Astrocyte of the cerebellum (primary cell): ENCODE measurements around the gene MFSD2B.
A peak's percentile ranks its signal among the peaks of the same experiment; 100 is the strongest.

Experiments used
- DNase-seq: peaks from one replicate; pipeline ENCODE4 v3.0.0-alpha.2; 2011; ENCODE audit warnings: low read depth
- H3K4me3 ChIP-seq: 2 replicates; pipeline ENCODE4 v1.5.1; 2011; ENCODE audit warnings: mild to moderate bottlenecking, low read depth, low read length, moderate library complexity
- CTCF ChIP-seq: IDR thresholded peaks from 2 replicates; pipeline ENCODE4 v1.5.1; 2012; ENCODE audit warnings: low read length, low read depth, moderate library complexity, mild to moderate bottlenecking; ENCODE audit errors: missing control alignments
- in situ Hi-C: cut with HindIII; loops from 2 replicates; pipeline ENCODE4 v1.10.0; 2017; ENCODE audit warnings: low sequenced_read_pairs

The MFSD2B gene

DNA sequence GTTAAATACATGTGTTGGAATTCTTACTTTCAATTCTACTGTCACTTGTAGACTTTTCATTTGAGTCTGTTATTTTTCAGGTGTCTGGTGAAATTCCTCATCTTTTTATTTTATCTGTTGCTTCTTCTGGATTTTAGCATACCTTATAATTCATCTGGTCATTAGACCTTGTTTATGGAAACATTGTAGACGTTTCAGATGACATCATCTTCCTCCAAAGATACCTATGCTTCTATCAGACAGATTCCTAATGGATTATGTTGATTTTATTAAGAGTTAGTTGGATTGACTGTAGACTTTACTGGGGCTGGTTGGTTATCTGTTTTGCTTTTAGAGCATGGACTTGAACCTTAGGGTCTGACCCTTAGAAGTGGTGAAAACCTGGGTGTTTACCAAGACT, 15.3 kb upstream of the MFSD2B start:
- no peak overlapping the region for H3K4me3 ChIP-seq
- in situ Hi-C loops = no loop called here
- no peak for TF ChIP-seq CTCF
- DNase-seq = no peak

DNA sequence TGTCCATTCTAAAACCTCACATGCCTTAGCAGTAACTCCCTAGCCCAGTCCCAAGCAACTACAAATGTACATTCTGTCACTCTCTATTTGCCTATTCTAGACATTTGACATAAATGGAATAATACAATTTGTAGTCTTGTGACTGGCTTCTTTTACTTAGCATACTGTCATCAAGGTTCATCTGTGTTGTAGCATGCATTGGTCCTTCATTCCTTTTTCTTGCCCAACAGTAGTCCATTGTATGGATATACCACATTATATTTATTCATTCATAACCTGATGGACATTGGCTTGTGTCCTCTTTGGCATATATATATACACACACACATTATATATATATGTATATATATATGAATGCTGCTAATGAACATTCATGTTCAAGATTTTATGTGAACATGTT, 2.2 kb upstream of the MFSD2B start:
- in situ Hi-C loops = no loop called here
- no peak for DNase-seq
- TF ChIP-seq CTCF = no peak
- H3K4me3 ChIP-seq = no peak overlapping the region

- in situ Hi-C loops = no loop called here
- no peak for TF ChIP-seq CTCF
- no peak for DNase-seq
These were observed 1.1 kb upstream of the MFSD2B start for GRCh38 chr2:24008672-24009366.

GRCh38 chr2:24009367-24009679, 562 bp upstream of the MFSD2B start:
- DNase-seq = no peak
- H3K4me3 ChIP-seq = peak overlapping the region; percentile 41
- TF ChIP-seq CTCF = no peak
- in situ Hi-C loops = no loop called here

More at GRCh38 chr2:24008672-24009366, 1.1 kb upstream of the MFSD2B start:
- H3K4me3 ChIP-seq = no peak overlapping the region

- in situ Hi-C loops = no loop called here
- peak overlapping the region; percentile 41 for H3K4me3 ChIP-seq
- no peak for TF ChIP-seq CTCF
- no peak for DNase-seq
These were observed 778 bp downstream of the MFSD2B start for GRCh38 chr2:24010477-24011249.

GRCh38 chr2:24011250-24012104, 1.6 kb downstream of the MFSD2B start:
- in situ Hi-C loops = no loop called here
- no peak overlapping the region for H3K4me3 ChIP-seq
- DNase-seq = no peak
- TF ChIP-seq CTCF = no peak
